Right lobe of liver (tissue), 6 donors: Measurements from ENCODE around the gene SRPK1. TPM values are rescaled to one million over a fixed set of nuclear protein-coding genes. Genes with fewer than 3 reads are reported as not detected.
"Not testable (repeated sequence)": the region's sequence is repeated elsewhere in the genome, so short reads cannot be mapped to it uniquely, and the experiment has no call there.

Experiments used
- ATAC-seq, 4 donors: fragments of 200-7000 bp; cut with Tn5 transposase; one replicate each; pipeline ENCODE4 v1.9.1; 2020; ENCODE audit warnings: mild to moderate bottlenecking in 4 of 4, moderate library complexity in 4 of 4
- DNase-seq, 3 donors: peaks; one replicate each; pipeline ENCODE4 v3.0.0-alpha.2; 2020
- H3K27ac ChIP-seq, 3 donors: fragments of 200-600 bp; one replicate each; pipeline ENCODE4 v1.8.0; 2022
- H3K27me3 ChIP-seq, 2 donors: fragments of 200-600 bp; one replicate each; pipeline ENCODE4 v1.8.0; 2022
- H3K36me3 ChIP-seq, 4 donors: fragments of 200-600 bp; sonication (generic) in 1 of 4; one replicate each; pipeline versions ENCODE4 v1.5.1 to v1.8.0; 2017 to 2022; ENCODE audit warnings: control low read depth in 1 of 4
- H3K4me1 ChIP-seq, 4 donors: fragments of 200-600 bp; sonication (generic) in 1 of 4; one replicate each; pipeline versions ENCODE4 v1.5.1 to v1.8.0; 2017 to 2022; ENCODE audit warnings: control low read depth in 1 of 4
- H3K4me3 ChIP-seq, 3 donors: fragments of 200-600 bp; one replicate each; pipeline ENCODE4 v1.8.0; 2022
- H3K9me3 ChIP-seq, 4 donors: fragments of 200-600 bp; sonication (generic) in 1 of 4; one replicate each; pipeline versions ENCODE4 v1.5.1 to v1.8.0; 2017 to 2022; ENCODE audit warnings: control low read depth in 1 of 4
- CTCF ChIP-seq, 4 donors: fragments of 200-600 bp in 3 of 4; fragments of 450-650 bp in 1 of 4; IDR thresholded peaks; one replicate each; pipeline versions ENCODE4 v1.5.1 to v1.8.0; 2016 to 2022; ENCODE audit warnings: antibody characterized with exemption in 4 of 4, mild to moderate bottlenecking in 2 of 4
- POLR2A ChIP-seq: fragments of 450-650 bp; IDR thresholded peaks from one replicate; pipeline ENCODE4 v1.6.1; 2017; ENCODE audit warnings: antibody characterized with exemption, mild to moderate bottlenecking
- WGBS: methylation state at CpG from one replicate; pipeline ENCODE4 v1.1.6; 2018; ENCODE audit warnings: low coverage, low lambda C conversion rate; ENCODE audit not compliant: insufficient coverage; ENCODE audit errors: missing lambda C conversion rate; 5-methylcytosine and 5-hydroxymethylcytosine counted together
- intact Hi-C, 2 donors: fragments of 100-400 bp; cut with DNase I; formaldehyde crosslinking; loops; one replicate each; pipeline versions ENCODE4 v1.11.2 to v1.14.1; 2022
- total RNA-seq, 6 experiments: library from RNA; depleted of rRNA in 2 of 6; stranded (reverse); fragments of >200 nt in 2 of 6; fragmentation: NEBNext Ultra II Directional in 3 of 6; extraction: Animal tissue kit (Norgen Biotek cat#: 25700) in 3 of 6; gene quantifications; one replicate each; pipeline versions ENCODE4 v1.1.0 to v1.2.4, GENCODE V29; 2016 to 2023
- donor health status: DM: no; HTN: yes; CAD: no.
- donor health status: DM: no; HTN: no; CAD: no.
- donor health status: DM: no; HTN: no; CAD: no.
- donor health status: DM: no; HTN: yes; CAD: no.
- donor health status: DM: no; HTN: yes; CAD: no.

Gene SRPK1
- total RNA-seq, 6 experiments from 2014 or later: 18.4 to 64.1 (median 26.4) TPM

- Histone ChIP-seq H3K36me3 (no peaks in the 10 kb centered on the region), H3K27ac (no peak overlapping the region), H3K9me3 (no peaks in the 10 kb centered on the region), H3K4me1 (no peaks in the 10 kb centered on the region), H3K4me3 (no peak overlapping the region), H3K27me3 (no peaks in the 10 kb centered on the region)
- no peak for TF ChIP-seq CTCF (IDR thresholded peaks at IDR 0.05)
- TF ChIP-seq POLR2A: no peak
- ATAC-seq (no peak), DNase-seq (no peak)
- WGBS: 51% methylated on average over 5 of the region's 5 CpGs
- intact Hi-C loops: no loop called here
These were observed 14.6 kb upstream of the SRPK1 start for GRCh38 chr6:35935469-35935868.

DNA sequence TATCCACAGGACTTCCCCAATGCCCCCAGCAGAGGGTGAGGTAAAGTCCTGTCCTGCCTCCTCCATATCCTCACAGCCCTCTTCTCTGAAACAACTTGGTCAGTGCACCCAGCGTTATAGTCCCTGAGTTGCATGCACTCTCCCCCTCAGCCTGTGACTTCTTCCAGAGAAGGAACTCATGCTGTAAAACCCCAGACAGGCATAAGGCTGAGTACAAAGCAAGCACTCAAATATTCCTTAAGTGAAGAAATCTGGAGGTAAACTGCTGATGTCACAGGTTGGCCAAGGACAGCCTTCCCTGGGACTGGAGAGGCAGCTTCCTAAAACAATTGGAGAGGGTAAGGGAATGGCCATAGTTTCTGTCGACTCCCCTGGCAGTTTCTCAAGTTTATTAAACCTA lies 12.9 kb upstream of the SRPK1 start:
- DNase-seq (no peak), ATAC-seq (no peak)
- H3K27me3 ChIP-seq: no peaks in the 10 kb centered on the region
- H3K4me1 ChIP-seq: no peaks in the 10 kb centered on the region
- H3K27ac ChIP-seq: no peak overlapping the region
- intact Hi-C loops: no loop called here
- no peak overlapping the region for H3K4me3 ChIP-seq
- WGBS: 40% methylated on average over 2 of the region's 2 CpGs
- H3K36me3 ChIP-seq: no peaks in the 10 kb centered on the region
- TF ChIP-seq POLR2A (no peak), CTCF (IDR thresholded peaks at IDR 0.05) (no peak)
- H3K9me3 ChIP-seq: no peaks in the 10 kb centered on the region

DNA sequence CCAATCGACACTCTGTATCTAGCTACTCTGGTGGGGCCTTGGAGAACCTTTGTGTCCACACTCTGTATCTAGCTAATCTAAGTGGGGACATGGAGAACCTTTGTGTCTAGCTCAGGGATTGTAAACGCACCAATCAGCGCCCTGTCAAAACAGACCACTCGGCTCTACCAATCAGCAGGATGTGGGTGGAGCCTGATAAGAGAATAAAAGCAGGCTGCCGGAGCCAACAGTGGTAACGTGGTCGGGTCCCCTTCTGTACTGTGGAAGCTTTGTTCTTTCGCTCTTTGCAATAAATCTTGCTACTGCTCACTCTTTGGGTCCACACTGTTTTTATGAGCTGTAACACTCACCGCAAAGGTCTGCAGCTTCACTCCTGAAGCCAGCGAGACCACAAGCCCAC lies 11.0 kb upstream of the SRPK1 start:
- H3K4me3 ChIP-seq: not testable (repeated sequence)

DNA sequence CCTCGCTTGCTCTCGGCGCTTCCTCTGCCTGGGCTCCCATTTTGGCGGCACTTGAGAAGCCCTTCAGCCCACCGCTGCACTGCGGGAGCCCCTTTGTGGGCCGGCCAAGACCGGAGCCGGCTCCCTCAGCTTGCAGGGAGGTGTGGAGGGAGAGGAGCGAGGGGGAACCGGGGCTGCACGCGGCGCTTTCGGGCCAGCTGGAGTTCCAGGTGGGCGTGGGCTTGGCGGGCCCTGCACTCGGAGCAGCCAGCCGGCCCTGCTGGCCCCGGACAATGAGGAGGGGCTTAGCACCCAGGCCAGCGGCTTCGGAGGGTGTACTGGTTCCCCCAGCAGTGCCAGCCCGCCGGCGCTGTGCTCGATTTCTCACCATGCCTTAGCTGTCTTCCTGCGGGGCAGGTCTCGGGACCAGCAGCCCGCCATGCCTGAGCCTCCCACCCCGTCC lies 10.2 kb upstream of the SRPK1 start:
- Histone ChIP-seq H3K4me3 (no peak overlapping the region), H3K36me3 (no peaks in the 10 kb centered on the region), H3K9me3 (no peaks in the 10 kb centered on the region), H3K27ac (no peak overlapping the region), H3K4me1 (no peaks in the 10 kb centered on the region), H3K27me3 (no peaks in the 10 kb centered on the region)
- no peak for ATAC-seq
- 100% methylated on average over 4 of the region's 30 CpGs for WGBS
- TF ChIP-seq POLR2A: no peak
- TF ChIP-seq CTCF (IDR thresholded peaks at IDR 0.05): no peak
- intact Hi-C loops: no loop called here
- no peak for DNase-seq

More for the DNA sequence above, 11.0 kb upstream of the SRPK1 start:
- ATAC-seq, DNase-seq, H3K9me3 ChIP-seq, H3K27ac ChIP-seq, H3K27me3 ChIP-seq, H3K36me3 ChIP-seq, intact Hi-C loops, H3K4me1 ChIP-seq: not testable (repeated sequence)
- no CpG with 5 or more reads among the region's 10 CpGs for WGBS

GRCh38 chr6:35929601-35930000 lies 8.7 kb upstream of the SRPK1 start:
- Histone ChIP-seq H3K36me3 (no peaks in the 10 kb centered on the region), H3K9me3 (no peaks in the 10 kb centered on the region), H3K27ac (no peak overlapping the region), H3K4me1 (no peaks in the 10 kb centered on the region), H3K4me3 (no peak overlapping the region), H3K27me3 (no peaks in the 10 kb centered on the region)
- WGBS: 92% methylated on average over 1 of the region's 1 CpG
- DNase-seq (no peak), ATAC-seq (no peak)
- TF ChIP-seq POLR2A: no peak
- no peak for TF ChIP-seq CTCF (IDR thresholded peaks at IDR 0.05)
- intact Hi-C loops: no loop called here
